ENCODE results near the gene SNHG17. TPM values are rescaled to one million over a fixed set of nuclear protein-coding genes. Genes with fewer than 3 reads are reported as not detected.

Gene SNHG17
- total RNA-seq, 4 donors from 2014 or later, result 0.59 to 58.9 (median 9.3) TPM

- H3K9me3 ChIP-seq, result no peaks in the 10 kb centered on the region
- TF ChIP-seq, protein P1, sequence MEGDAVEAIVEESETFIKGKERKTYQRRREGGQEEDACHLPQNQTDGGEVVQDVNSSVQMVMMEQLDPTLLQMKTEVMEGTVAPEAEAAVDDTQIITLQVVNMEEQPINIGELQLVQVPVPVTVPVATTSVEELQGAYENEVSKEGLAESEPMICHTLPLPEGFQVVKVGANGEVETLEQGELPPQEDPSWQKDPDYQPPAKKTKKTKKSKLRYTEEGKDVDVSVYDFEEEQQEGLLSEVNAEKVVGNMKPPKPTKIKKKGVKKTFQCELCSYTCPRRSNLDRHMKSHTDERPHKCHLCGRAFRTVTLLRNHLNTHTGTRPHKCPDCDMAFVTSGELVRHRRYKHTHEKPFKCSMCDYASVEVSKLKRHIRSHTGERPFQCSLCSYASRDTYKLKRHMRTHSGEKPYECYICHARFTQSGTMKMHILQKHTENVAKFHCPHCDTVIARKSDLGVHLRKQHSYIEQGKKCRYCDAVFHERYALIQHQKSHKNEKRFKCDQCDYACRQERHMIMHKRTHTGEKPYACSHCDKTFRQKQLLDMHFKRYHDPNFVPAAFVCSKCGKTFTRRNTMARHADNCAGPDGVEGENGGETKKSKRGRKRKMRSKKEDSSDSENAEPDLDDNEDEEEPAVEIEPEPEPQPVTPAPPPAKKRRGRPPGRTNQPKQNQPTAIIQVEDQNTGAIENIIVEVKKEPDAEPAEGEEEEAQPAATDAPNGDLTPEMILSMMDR (IDR thresholded peaks at IDR 0.05), result no peak
- no peak for TF ChIP-seq POLR2A (IDR thresholded peaks at IDR 0.05)
- no peaks in the 10 kb centered on the region for H3K4me1 ChIP-seq
- H3K27me3 ChIP-seq, result no peaks in the 10 kb centered on the region
- H3K4me3 ChIP-seq, result no peak overlapping the region
- H3K36me3 ChIP-seq, result no peaks in the 10 kb centered on the region
- DNase-seq, result no peak
- intact Hi-C loops (cut with DNase I; ENCODE audit: low total_unique reads), result no loop called here
- peak overlapping the region; percentile 16 to 44 for H3K27ac ChIP-seq
Observed at GRCh38 chr20:38452880-38453624, 17.9 kb upstream of the SNHG17 start.

- no peak for DNase-seq
Observed at GRCh38 chr20:38450412-38450975, 15.4 kb upstream of the SNHG17 start.

GRCh38 chr20:38449046-38449445 is 13.9 kb upstream of the SNHG17 start:
- Histone ChIP-seq H3K27me3 (no peaks in the 10 kb centered on the region), H3K9me3 (no peaks in the 10 kb centered on the region), H3K36me3 (no peaks in the 10 kb centered on the region), H3K27ac (no peak overlapping the region), H3K4me3 (no peak overlapping the region), H3K4me1 (no peaks in the 10 kb centered on the region)
- intact Hi-C loops (cut with DNase I; ENCODE audit: low total_unique reads), result no loop called here
- DNase-seq, result no peak
- TF ChIP-seq, protein P1 (IDR thresholded peaks at IDR 0.05), result no peak
- no peak for TF ChIP-seq POLR2A (IDR thresholded peaks at IDR 0.05)

More at GRCh38 chr20:38450412-38450975, 15.4 kb upstream of the SNHG17 start:
- intact Hi-C loops (cut with DNase I; ENCODE audit: low total_unique reads), result no loop called here
- no peaks in the 10 kb centered on the region for H3K36me3 ChIP-seq
- no peaks in the 10 kb centered on the region for H3K4me1 ChIP-seq
- no peak overlapping the region for H3K27ac ChIP-seq
- no peak overlapping the region for H3K4me3 ChIP-seq
- no peak for TF ChIP-seq POLR2A (IDR thresholded peaks at IDR 0.05)
- TF ChIP-seq, protein P1 (IDR thresholded peaks at IDR 0.05), result no peak
- H3K27me3 ChIP-seq, result no peaks in the 10 kb centered on the region
- H3K9me3 ChIP-seq, result no peaks in the 10 kb centered on the region

DNA sequence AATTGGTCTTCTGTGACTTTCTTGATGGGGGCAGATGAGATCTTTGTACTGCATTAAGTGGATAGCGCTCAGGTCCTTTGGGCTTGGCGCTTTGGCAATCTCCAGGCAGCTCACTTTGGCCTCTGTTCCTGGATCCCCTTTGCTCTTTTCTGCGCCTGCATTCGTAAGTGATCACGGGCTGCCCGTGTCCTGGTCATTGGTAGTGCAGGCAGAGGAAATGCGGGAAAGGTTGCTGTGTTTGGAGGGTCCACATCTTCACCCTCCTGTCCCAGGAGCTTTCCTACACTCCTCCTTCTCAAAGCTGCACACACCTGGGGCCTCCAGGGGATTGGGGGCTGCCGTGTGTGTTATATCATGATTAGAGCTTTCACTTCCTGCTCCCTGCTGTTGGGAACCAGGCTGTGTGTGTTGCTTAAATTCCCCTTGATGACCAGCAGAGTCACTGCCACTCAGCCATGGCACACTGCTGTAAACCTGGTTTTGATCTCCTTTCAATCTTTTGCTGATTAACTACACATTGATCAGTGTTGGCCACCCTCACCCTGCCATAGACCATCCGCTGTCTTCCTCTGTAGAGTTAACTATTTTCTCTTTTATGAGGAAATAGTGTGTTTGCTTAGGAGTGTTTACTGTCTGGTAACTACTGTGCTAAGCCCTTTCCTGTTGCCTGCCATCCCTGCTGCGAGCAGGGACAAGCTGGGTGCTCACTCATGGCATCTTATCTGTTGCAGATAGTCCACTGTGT is 13.0 kb upstream of the SNHG17 start:
- H3K4me1 ChIP-seq, result no peaks in the 10 kb centered on the region
- H3K9me3 ChIP-seq, result no peaks in the 10 kb centered on the region
- no peak for DNase-seq
- H3K4me3 ChIP-seq, result no peak overlapping the region
- no peaks in the 10 kb centered on the region for H3K27me3 ChIP-seq
- no peaks in the 10 kb centered on the region for H3K36me3 ChIP-seq
- no peak overlapping the region for H3K27ac ChIP-seq
- intact Hi-C loops (cut with DNase I; ENCODE audit: low total_unique reads), result no loop called here
- no peak for TF ChIP-seq POLR2A (IDR thresholded peaks at IDR 0.05)
- TF ChIP-seq, protein P1 (IDR thresholded peaks at IDR 0.05), result no peak

GRCh38 chr20:38447251-38447661 is 12.1 kb upstream of the SNHG17 start:
- no peak for DNase-seq
- intact Hi-C loops (cut with DNase I; ENCODE audit: low total_unique reads), result no loop called here
- Histone ChIP-seq H3K9me3 (no peaks in the 10 kb centered on the region), H3K4me3 (peak overlapping the region; percentile 62 to 89), H3K27ac (peak overlapping the region; percentile 64 to 90), H3K27me3 (no peaks in the 10 kb centered on the region), H3K36me3 (no peaks in the 10 kb centered on the region), H3K4me1 (no peaks in the 10 kb centered on the region)
- TF ChIP-seq, protein P1 (IDR thresholded peaks at IDR 0.05), result no peak
- no peak for TF ChIP-seq POLR2A (IDR thresholded peaks at IDR 0.05)

All from uterus (tissue), 4 donors.